ENCODE measurements around the gene FBXO39.
"Not testable (repeated sequence)": the region's sequence is repeated elsewhere in the genome, so short reads cannot be mapped to it uniquely, and the experiment has no call there.

FBXO39 gene

GRCh38 chr17:6793748-6794493, 17.9 kb downstream of the FBXO39 start:
- DNase-seq, result no peak

GRCh38 chr17:6796017-6796886, 20.2 kb downstream of the FBXO39 start:
- no peak for DNase-seq

GRCh38 chr17:6796887-6797490, 21.0 kb downstream of the FBXO39 start:
- no peak for DNase-seq

DNA sequence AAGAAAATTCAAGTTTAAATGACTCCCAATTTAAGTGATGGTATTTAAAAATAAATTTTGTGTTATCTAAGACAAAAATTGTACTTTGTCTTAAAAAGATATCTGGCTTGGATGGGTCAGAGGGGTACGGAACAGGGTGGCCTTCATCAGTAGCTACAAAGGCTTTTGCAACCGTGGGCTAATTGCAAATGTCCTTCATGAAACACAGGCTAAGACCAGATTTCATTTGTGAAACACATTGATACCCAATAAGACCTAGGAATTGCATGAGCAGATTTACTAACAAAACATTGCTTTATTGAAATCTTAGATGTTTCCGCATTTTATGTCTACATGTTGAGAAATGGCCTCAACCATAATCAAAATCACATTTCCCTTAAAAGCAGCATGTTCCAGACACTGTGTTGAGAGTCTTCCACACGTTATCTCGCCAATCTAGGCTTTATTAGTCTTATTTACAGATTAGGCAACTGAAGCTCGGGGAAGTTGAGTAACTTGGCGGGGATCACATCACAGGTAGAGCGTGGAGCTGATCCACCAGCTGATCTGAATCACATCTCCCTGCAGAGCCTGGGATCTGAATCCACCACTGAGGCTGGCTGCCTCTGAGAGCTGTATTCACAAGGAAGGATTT, 21.8 kb downstream of the FBXO39 start:
- no peak for DNase-seq

DNA sequence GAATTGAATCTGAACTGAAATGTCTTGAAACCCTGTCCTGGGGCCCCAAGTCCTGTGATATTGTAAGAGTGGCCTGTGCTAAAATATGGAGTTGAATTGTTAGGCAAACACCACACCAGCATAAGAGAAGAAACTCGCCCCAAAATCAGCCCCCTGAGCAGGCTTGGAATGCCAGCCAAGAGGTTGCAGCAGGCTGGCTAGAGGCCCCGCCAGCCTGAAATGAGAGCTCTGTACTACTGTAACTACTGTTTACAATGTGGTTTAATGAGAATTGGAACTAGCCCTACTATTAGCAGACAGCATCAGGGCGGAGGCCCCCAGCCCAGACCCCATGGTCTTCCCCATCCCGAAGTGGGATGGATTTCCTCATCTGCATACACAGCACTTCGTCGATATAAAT, 23.7 kb downstream of the FBXO39 start:
- no peak for DNase-seq

DNA sequence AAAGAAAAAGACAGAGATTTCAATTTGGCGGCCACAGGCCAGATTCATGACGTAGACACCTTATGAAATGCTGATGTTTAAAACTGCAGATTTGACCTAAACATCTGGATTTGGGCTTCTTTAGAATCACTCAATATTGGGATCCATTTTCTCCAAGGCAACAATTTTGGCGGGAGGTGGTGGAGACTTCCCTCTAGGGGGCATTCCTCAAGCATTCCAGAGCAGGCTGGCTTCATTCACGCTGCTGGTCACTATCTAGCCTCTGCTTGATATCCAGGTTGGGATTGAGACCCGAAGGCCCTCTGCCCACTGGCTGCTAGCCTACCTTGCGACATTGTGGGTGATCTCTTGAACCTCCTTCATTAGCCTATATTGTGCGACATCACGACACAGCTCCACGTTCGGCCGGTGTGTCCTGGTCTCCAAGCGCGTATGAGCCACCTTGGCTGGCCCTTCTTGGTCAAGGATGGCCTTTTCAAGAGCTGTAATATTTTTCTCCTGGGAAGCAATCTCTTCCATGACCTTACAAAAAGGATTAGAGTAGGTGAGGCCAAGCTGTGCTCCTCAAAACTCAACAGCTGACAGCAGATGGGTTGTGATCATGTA, 24.5 kb downstream of the FBXO39 start:
- peak; percentile 50 for DNase-seq

DNA sequence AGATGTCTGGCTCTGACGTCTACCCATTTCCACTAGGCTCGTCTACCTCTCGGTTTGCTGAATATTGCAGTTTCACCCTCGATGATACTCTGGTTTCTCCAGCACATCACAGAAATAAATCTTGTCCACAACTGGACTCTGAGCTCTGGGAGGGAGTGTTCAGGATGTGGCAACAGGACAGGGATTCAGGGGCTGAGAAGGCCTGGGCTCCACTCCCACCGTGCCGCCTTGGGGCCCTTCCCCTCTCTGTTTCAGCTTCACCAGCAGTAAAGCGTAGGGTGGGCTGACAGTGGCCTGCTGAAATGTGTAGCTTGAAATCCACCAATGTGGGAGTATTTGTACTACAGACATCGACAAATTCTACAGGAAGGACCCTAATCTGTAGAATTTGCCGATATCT, 35.5 kb downstream of the FBXO39 start:
- no peak for DNase-seq

- DNase-seq, result no peak
Measured at GRCh38 chr17:6812295-6812694, 36.3 kb downstream of the FBXO39 start.

DNA sequence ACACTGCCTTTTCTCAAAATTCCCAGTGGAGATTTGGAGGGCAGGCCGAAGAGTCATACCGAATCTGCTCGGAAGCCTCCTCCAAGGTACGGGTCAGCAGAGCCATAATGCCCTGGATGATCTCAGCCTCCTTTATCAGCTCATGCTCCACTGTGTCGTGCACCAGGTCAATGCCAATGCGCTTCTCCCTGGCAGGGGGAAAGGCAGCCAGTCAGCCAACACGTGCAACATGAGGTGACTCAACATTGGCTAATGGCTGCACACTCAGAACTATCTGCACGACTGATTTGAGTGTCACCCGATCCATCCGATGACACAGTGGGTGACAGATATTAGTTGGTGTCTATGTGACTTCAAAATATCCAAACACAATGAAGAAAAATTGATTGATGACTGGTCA, 39.8 kb downstream of the FBXO39 start:
- DNase-seq, result peak; percentile 4

GRCh38 chr17:6816368-6816767, 40.4 kb downstream of the FBXO39 start:
- not testable (repeated sequence) for DNase-seq

DNA sequence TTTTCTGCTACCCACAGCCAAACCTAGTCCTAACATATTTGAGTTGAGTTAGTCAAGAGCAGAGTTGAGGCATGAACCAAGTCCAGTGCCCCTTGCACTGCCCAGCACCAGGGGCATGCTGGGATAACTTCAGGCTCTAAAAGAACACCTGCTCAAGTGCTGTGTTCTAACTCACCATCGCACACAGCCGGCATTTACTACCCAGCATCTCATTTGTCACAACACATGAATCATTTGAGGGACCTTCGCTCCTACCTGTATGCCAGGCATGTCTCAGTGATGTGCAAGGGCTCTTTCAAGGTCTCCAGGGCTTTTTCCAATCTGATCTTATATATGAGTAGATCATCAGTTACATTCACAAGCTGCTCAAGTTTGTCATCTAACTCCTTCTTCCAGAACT, 42.9 kb downstream of the FBXO39 start:
- no peak for DNase-seq

DNA sequence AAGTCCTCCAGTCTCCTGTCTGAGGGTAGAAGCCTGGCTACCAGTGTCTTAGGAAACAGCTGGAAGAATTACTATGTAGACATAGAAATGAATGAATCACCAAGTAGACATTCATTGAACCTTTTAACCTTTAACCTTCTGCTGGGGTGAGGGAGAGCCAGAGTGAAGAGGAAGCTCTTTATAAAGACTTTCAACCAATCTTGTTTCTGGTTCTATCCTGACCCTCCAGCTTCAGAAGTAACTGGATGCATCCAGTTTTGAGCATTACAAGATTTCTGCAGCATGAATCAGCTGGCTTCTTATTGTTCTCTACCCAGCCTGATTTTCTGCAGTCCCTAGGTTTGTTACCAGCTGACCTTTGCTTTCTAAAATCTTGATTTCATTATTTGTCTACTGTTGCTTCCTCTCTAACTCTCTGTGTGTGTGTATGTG, 47.0 kb downstream of the FBXO39 start:
- DNase-seq, result no peak

GRCh38 chr17:6830383-6830986, 54.5 kb downstream of the FBXO39 start:
- DNase-seq, result no peak

GRCh38 chr17:6831661-6832263, 55.7 kb downstream of the FBXO39 start, which contains the start of gene TEKT1:
Gene TEKT1 (minus strand): TSS chr17:6831729. CDS start chr17:6830376, 1,353 bp downstream.
- DNase-seq, result peak; percentile 74

Measured in stimulated activated CD4-positive, alpha-beta T cell treated with anti-CD3 and anti-CD28 coated beads, Interleukin-15, amount 100 ng/mL, for 24 hours (primary cell).